GM23338 (cell line): ENCODE measurements around the gene TRAF3IP3. TPM values are rescaled to one million over a fixed set of nuclear protein-coding genes. Genes with fewer than 3 reads are reported as not detected.

Source experiments
- ATAC-seq: fragments of 200-7000 bp; cut with Tn5 transposase; 3 replicates; pipeline ENCODE4 v1.9.1; 2020
- DNase-seq: peaks from one replicate; pipeline ENCODE4 v3.0.0-alpha.2; 2015; ENCODE audit warnings: low spot score
- H2AFZ ChIP-seq: fragments of 200-600 bp; sonication (generic); 2 replicates; pipeline ENCODE4 v1.8.0; 2016; ENCODE audit warnings: antibody characterized with exemption, mild to moderate bottlenecking, moderate library complexity
- H3F3A ChIP-seq: fragments of 200-600 bp; sonication (generic); replicated peaks from 2 replicates; pipeline ENCODE4 v1.8.0; 2017; ENCODE audit warnings: antibody characterized with exemption, mixed run types, low read depth
- H3K27ac ChIP-seq: fragments of 200-600 bp; sonication (generic); 2 replicates; pipeline ENCODE4 v1.6.1; 2016; ENCODE audit warnings: low read depth
- H3K27me3 ChIP-seq: fragments of 200-600 bp; sonication (generic); 2 replicates; pipeline ENCODE4 v1.8.0; 2016; ENCODE audit warnings: mild to moderate bottlenecking, mixed run types, moderate library complexity; ENCODE audit not compliant: insufficient read depth
- H3K36me3 ChIP-seq: fragments of 200-600 bp; sonication (generic); 2 replicates; pipeline ENCODE4 v1.8.0; 2016; ENCODE audit warnings: mild to moderate bottlenecking; ENCODE audit not compliant: insufficient read depth
- H3K4me1 ChIP-seq: fragments of 200-600 bp; sonication (generic); 2 replicates; pipeline ENCODE4 v1.8.0; 2016; ENCODE audit warnings: mild to moderate bottlenecking, moderate library complexity; ENCODE audit not compliant: insufficient read depth
- H3K4me2 ChIP-seq: fragments of 200-600 bp; sonication (generic); 2 replicates; pipeline ENCODE4 v1.7.1; 2017; ENCODE audit warnings: mixed run types
- H3K4me3 ChIP-seq: fragments of 200-600 bp; sonication (generic); 2 replicates; pipeline ENCODE4 v1.6.1; 2016; ENCODE audit warnings: mixed run types
- H3K79me2 ChIP-seq: fragments of 200-600 bp; sonication (generic); replicated peaks from 2 replicates; pipeline ENCODE4 v1.8.0; 2017; ENCODE audit warnings: mild to moderate bottlenecking; ENCODE audit not compliant: insufficient read depth
- H3K9me2 ChIP-seq: fragments of 200-600 bp; sonication (generic); 2 replicates; pipeline ENCODE4 v1.8.0; 2017; ENCODE audit not compliant: insufficient read depth
- H4K20me1 ChIP-seq: fragments of 200-600 bp; sonication (generic); replicated peaks from 2 replicates; pipeline ENCODE4 v1.8.0; 2017; ENCODE audit warnings: mild to moderate bottlenecking; ENCODE audit not compliant: insufficient read depth
- H3K27ac Mint-ChIP-seq: 2 replicates; pipeline ENCODE4 v1.8.0; 2020; ENCODE audit warnings: inconsistent platforms, mild to moderate bottlenecking, moderate library complexity, mixed read lengths
- H3K27me3 Mint-ChIP-seq: 3 replicates; pipeline ENCODE4 v1.8.0; 2022; ENCODE audit warnings: low read depth, mild to moderate bottlenecking, moderate library complexity, mixed read lengths, inconsistent platforms; ENCODE audit not compliant: insufficient read depth, poor library complexity
- H3K36me3 Mint-ChIP-seq: 3 replicates; pipeline ENCODE4 v1.8.0; 2021; ENCODE audit warnings: low read depth, mild to moderate bottlenecking, inconsistent platforms, moderate library complexity, mixed read lengths
- H3K4me1 Mint-ChIP-seq: 3 replicates; pipeline ENCODE4 v1.8.0; 2020; ENCODE audit warnings: mild to moderate bottlenecking, inconsistent platforms, mixed read lengths
- H3K4me3 Mint-ChIP-seq: 3 replicates; pipeline ENCODE4 v1.8.0; 2021; ENCODE audit warnings: moderate library complexity, mild to moderate bottlenecking, inconsistent platforms, mixed read lengths
- H3K9me3 Mint-ChIP-seq: 3 replicates; pipeline ENCODE4 v1.8.0; 2020; ENCODE audit warnings: moderate library complexity, mild to moderate bottlenecking, inconsistent platforms, mixed read lengths
- CREB1 ChIP-seq: fragments of 250-450 bp; sonication (Bioruptor Pico); IDR thresholded peaks from 2 replicates; pipeline ENCODE4 v1.5.0; 2020; ENCODE audit warnings: low read depth, mild to moderate bottlenecking, moderate library complexity
- CTCF ChIP-seq, 2 experiments: fragments of 200-600 bp in 1 of 2; sonication (generic) in 1 of 2; conservative IDR thresholded peaks; 2 replicates each; pipeline versions ENCODE4 v1.5.1 to v1.6.1; 2016 to 2017; ENCODE audit warnings: antibody characterized with exemption in 2 of 2, low read depth in 2 of 2, mild to moderate bottlenecking in 2 of 2, moderate library complexity in 1 of 2
- EZH2phosphoT487 ChIP-seq: fragments of 200-600 bp; sonication (generic); IDR thresholded peaks from one replicate; pipeline ENCODE4 v1.8.1; 2018; ENCODE audit warnings: antibody characterized with exemption; ENCODE audit not compliant: unreplicated experiment
- JUNB ChIP-seq: IDR thresholded peaks from one replicate; pipeline ENCODE4 v1.6.1; 2016; ENCODE audit warnings: antibody characterized with exemption; ENCODE audit not compliant: unreplicated experiment
- NANOG ChIP-seq: IDR thresholded peaks from 2 replicates; pipeline ENCODE4 v1.6.1; 2016; ENCODE audit warnings: antibody characterized with exemption, borderline replicate concordance
- REST ChIP-seq: IDR thresholded peaks from one replicate; pipeline ENCODE4 v1.6.1; 2018; ENCODE audit warnings: antibody characterized with exemption; ENCODE audit not compliant: unreplicated experiment
- STAT1 ChIP-seq: IDR thresholded peaks from one replicate; pipeline ENCODE4 v1.6.1; 2016; ENCODE audit warnings: antibody characterized with exemption; ENCODE audit not compliant: unreplicated experiment
- ZNF114 ChIP-seq: fragments of 250-450 bp; sonication (Bioruptor Pico); IDR thresholded peaks from 2 replicates; pipeline ENCODE4 v1.5.0; 2020; ENCODE audit warnings: mild to moderate bottlenecking, moderate library complexity
- polyA plus RNA-seq: library from polyadenylated mRNA; unstranded; fragments of >200 nt; fragmentation: Nextera tagmentation; extraction: Ambion mirVana; gene quantifications from 2 replicates; pipeline ENCODE4 v1.2.1, GENCODE V29; 2016
- total RNA-seq: library from RNA; depleted of rRNA; stranded (reverse); fragments of >200 nt; shearing (Covaris generic); gene quantifications from 2 replicates; pipeline ENCODE4 v1.2.3, GENCODE V29; 2014

The TRAF3IP3 gene
- total and polyA plus RNA-seq, 2 experiments from 2014 or later, result not detected

- peak; percentile 11 for ATAC-seq
- Mint-ChIP-seq H3K27ac (no peak overlapping the region), H3K4me3 (no peak overlapping the region), H3K27me3 (peaks cover 1% of the 10 kb centered on the region), H3K9me3 (no peaks in the 10 kb centered on the region), H3K4me1 (peaks cover 10% of the 10 kb centered on the region), H3K36me3 (no peaks in the 10 kb centered on the region)
- Histone ChIP-seq H2AFZ (no peak overlapping the region), H3K79me2 (no peaks in the 10 kb centered on the region), H3K4me1 (peaks cover 4% of the 10 kb centered on the region; the same call in 1 of the 2 replicates), H3F3A (no peaks in the 10 kb centered on the region), H3K27ac (no peak overlapping the region), H3K36me3 (no peaks in the 10 kb centered on the region), H4K20me1 (no peaks in the 10 kb centered on the region), H3K4me2 (0 out of 2 replicates have a peak overlapping the region, but pooled peaks have one; percentile 13), H3K9me2 (no peaks in the 10 kb centered on the region), H3K27me3 (peaks cover 25% of the 10 kb centered on the region), H3K4me3 (no peak overlapping the region)
- DNase-seq, result peak; percentile 34
- no peak for TF ChIP-seq EZH2phosphoT487
- no peak for TF ChIP-seq REST
- no peak for TF ChIP-seq JUNB
Observed at GRCh38 chr1:209748620-209749019, 7.2 kb upstream of the TRAF3IP3 start.

- Histone ChIP-seq H3K4me3 (no peak overlapping the region), H3K27ac (no peak overlapping the region), H3K27me3 (peaks cover 25% of the 10 kb centered on the region), H3K4me1 (peaks cover 4% of the 10 kb centered on the region; the same call in 1 of the 2 replicates), H3K36me3 (no peaks in the 10 kb centered on the region), H3F3A (no peaks in the 10 kb centered on the region), H3K4me2 (no peak overlapping the region), H2AFZ (no peak overlapping the region), H3K9me2 (no peaks in the 10 kb centered on the region), H4K20me1 (no peaks in the 10 kb centered on the region), H3K79me2 (no peaks in the 10 kb centered on the region)
- DNase-seq (no peak), ATAC-seq (no peak)
- Mint-ChIP-seq H3K4me3 (no peak overlapping the region), H3K9me3 (no peaks in the 10 kb centered on the region), H3K27me3 (peaks cover 1% of the 10 kb centered on the region), H3K4me1 (peaks cover 10% of the 10 kb centered on the region), H3K27ac (no peak overlapping the region), H3K36me3 (no peaks in the 10 kb centered on the region)
- TF ChIP-seq CTCF (conservative IDR thresholded peaks at IDR 0.05; ENCODE audit: low read depth in 2 of 2) (no peak), NANOG (no peak), STAT1 (no peak), CREB1 (CRISPR knock-in tag) (no peak), ZNF114 (CRISPR knock-in tag) (no peak)
Observed at GRCh38 chr1:209749205-209749604, 6.6 kb upstream of the TRAF3IP3 start.
